DOHH2 (cell line): ENCODE results near the gene ARL4A.

Experiments
- EZH2phosphoT487 ChIP-seq: fragments of 200-600 bp; sonication (generic); IDR thresholded peaks from 2 replicates; pipeline ENCODE4 v1.6.1; 2017; ENCODE audit warnings: borderline replicate concordance, mild to moderate bottlenecking, antibody characterized with exemption, low read length, moderate library complexity, mixed read lengths
- TF ChIP-seq, protein P1 (sequence below): fragments of 200-600 bp; sonication (generic); IDR thresholded peaks from one replicate; pipeline ENCODE4 v1.5.1; 2014; ENCODE audit warnings: antibody characterized with exemption, mild to moderate bottlenecking, low read depth, low read length; ENCODE audit not compliant: poor library complexity, severe bottlenecking

DNA sequence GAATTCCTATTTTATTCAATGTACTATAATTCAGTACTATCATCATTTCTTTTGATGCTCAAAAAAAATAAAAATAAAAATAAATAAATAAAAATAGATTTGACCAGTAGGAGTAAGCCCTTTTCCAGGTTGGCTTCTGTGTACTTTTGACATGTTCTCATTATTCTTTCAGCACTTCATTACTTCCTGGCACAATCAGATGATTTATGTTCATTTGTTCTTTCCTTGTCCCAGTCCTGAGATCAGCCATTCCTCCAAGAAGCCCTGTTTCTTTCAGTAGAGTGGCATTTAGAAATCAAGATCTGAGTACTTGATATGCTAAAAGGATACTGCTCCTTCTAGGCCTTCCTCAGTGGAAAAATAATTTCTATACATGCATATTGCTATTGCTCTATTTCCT, 20.9 kb downstream of the ARL4A start:
- TF ChIP-seq, protein P1, sequence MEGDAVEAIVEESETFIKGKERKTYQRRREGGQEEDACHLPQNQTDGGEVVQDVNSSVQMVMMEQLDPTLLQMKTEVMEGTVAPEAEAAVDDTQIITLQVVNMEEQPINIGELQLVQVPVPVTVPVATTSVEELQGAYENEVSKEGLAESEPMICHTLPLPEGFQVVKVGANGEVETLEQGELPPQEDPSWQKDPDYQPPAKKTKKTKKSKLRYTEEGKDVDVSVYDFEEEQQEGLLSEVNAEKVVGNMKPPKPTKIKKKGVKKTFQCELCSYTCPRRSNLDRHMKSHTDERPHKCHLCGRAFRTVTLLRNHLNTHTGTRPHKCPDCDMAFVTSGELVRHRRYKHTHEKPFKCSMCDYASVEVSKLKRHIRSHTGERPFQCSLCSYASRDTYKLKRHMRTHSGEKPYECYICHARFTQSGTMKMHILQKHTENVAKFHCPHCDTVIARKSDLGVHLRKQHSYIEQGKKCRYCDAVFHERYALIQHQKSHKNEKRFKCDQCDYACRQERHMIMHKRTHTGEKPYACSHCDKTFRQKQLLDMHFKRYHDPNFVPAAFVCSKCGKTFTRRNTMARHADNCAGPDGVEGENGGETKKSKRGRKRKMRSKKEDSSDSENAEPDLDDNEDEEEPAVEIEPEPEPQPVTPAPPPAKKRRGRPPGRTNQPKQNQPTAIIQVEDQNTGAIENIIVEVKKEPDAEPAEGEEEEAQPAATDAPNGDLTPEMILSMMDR = no peak
- no peak for TF ChIP-seq EZH2phosphoT487
